Tongue (tissue), 2 donors: Measurements from ENCODE around the gene CARNS1. TPM values are rescaled to one million over a fixed set of nuclear protein-coding genes. Genes with fewer than 3 reads are reported as not detected.

Source experiments
- DNase-seq: peaks from one replicate; pipeline ENCODE4 v3.0.0-alpha.2; 2015
- total RNA-seq: library from RNA; depleted of rRNA; stranded (reverse); fragments of >200 nt; gene quantifications from one replicate; pipeline ENCODE4 v1.2.3, GENCODE V29; 2014

Gene CARNS1
- total RNA-seq, 1 donor from 2014 or later, result 39.0 TPM

DNA sequence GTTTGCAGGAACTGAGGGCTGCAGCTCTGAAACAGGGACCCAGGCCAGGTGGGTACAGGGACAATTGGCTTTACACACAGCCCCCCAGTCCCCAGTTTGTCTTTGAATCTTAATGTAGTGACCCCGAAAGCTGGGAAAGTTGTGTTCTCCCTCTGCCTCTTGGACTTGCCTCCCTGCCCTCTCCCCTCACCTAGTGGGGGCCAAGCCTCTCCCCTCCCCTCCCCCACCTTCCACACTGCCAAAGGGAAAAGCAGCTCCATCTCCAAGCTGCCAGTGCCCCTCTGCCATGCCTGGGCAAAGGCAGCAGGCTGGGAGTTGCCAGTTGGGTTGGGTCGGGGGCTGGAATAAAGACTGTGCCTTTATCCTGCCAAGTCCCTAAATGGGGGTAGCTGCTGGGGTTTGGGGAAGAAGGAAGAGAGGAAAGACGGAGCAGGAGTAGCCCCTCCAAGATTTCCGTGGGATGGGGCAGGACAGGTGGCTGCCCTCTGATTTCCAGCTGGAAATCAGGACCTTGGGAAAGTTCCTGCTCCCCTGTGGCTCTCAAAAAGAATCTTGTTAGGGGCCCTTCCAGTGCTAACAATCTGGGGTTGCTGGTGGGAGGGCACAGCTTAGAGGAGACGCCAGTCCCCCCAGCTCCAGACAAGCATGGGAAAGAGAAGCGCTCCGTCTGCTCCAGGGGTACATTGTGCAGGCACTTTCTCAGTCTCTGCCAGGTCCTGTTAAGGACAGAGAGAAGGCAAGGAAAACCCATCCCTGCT lies 39.2 kb upstream of the CARNS1 start:
- no peak for DNase-seq

DNA sequence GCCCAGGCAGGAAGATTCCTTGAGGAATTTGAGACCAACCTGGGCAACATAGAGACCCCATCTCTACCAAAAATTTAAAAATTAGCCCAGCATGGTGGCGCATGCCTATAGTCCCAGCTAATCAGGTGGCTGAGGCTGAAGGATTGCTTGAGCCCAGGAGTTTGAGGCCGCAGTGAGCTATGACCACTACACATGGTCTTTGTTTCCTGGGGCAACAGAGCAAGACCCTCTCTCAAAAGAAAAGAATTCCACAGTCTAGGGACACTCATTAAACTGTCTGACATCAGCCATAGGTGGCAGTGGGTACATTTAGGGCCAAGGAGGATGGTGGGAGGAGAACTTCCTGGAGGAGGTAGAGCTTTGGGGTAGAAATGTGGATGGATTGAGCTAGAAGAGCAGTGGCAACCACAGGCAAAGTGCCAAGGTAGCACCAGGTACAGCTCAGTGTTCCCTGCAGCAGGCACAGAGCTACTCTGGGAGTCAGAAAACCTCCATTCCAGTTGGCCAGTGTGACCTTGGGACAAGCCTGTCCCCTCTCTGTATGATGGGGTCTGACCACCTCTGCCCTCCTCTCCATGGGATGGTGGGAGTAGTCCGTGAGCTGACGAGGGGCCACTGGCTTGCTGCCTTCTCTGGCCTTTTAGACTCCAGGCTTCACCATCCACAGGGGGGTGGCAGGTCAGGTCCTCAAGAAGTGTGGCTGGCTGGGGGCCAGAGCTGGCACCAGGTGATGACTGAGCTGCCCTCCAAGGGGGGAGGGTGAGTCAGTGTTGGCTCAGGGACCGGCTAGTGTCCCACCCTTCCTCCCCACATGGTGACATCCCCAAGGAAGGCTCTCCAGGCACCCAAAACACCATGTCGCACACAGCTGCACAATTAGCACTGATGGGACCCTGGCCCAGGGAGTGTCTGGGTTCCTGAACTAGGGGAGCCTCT lies 38.3 kb upstream of the CARNS1 start:
- no peak for DNase-seq

DNA sequence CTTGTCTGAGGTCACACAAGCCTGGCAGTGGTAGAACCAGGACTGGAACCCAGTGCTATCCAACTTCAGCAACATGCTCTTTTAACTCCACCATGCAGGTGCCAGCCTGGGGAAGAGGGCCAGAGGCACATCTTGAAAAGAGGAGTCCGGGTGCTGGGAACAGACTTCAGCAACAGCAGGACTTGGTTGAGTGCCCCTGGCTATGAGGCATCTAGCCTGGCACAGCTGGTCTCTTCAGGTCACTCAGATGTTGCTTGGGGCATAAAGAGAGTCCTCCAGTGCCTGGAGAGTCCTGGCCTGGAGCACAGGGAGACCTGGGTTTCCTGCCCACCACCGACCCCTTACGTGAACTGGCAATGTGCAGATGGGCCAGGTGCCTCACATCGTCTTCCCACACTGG lies 36.9 kb upstream of the CARNS1 start:
- DNase-seq, result no peak

DNA sequence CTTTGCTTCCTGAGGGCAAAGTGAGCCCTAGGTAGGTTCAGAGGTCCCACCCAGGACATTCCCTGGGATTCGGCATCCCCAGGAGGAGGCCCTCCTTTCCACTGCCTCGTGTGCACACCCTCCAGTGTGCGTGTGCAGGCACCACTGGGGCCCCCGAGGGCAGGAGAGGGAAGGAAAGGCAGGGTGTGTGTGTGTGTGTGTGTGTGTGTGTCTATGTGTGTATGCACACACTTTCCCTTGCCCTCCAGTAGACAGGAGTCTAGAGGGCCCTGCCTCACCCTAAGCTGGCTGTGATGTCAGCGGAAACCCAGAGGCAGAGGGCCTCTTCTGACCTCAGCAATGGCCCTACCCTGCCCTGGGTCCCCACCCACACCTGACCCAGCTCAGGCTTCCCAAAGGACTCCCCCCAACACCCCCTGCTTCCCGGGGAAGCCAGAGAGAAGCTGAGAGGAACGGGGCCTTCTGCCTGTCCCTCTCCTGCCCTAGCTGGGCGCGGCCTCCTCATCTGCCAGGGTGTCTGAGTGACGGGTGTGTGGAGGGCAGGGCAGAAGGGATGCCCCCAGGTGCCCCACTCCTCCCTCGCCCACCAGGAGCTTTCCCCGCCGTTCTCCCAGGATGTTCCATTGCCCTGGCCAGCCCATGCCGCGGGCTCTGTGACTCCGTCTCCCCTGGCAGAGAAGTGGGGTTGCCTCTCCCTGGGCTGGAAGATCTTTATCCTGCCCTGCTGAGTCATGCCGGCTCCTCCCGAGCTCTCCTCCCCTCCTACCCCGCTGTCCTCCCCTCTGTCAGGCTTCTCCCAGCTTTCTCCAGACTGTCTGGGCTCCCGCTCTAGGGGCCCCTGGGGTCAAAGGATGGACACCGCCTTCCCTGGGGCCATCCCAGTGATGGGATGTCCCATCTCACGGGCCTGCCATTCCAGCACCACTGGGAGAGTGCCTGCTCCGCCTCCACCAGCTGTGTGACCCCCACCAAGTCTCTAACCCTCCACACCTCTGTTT lies 36.1 kb upstream of the CARNS1 start:
- DNase-seq, result no peak

DNA sequence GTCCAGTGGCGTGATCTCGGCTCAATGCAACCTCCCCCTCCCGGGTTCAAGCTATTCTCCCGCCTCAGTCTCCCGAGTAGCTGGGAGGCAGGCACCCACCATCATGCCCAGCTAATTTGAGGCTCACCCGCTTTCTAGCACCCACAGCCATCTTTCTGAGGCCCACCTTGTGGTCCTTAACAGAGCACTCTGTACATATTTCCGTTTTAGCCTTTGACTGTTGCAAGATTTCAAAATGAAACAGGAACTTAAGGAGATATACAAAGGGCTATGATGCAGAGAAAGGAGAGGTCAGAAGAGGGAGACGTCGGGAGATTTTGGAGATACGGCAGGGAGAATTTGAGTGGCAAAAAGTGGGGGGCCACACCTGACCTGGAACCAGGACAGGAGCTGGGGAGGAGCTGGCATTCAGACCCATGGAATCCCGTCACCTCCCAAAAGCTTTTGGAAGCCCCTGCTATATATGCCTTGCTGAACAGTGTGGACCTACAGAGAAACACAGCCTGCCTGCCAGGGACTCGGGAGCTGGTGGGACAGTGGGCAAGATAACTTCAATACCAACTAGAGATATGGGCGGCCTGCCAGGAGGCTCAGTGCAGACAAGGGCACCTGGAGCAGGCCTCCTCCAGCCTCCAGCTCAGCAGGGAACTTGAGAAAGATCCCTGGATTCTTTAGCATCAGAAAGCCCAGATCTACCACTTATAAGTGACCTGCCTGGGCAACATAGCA lies 34.1 kb upstream of the CARNS1 start:
- DNase-seq, result no peak

DNA sequence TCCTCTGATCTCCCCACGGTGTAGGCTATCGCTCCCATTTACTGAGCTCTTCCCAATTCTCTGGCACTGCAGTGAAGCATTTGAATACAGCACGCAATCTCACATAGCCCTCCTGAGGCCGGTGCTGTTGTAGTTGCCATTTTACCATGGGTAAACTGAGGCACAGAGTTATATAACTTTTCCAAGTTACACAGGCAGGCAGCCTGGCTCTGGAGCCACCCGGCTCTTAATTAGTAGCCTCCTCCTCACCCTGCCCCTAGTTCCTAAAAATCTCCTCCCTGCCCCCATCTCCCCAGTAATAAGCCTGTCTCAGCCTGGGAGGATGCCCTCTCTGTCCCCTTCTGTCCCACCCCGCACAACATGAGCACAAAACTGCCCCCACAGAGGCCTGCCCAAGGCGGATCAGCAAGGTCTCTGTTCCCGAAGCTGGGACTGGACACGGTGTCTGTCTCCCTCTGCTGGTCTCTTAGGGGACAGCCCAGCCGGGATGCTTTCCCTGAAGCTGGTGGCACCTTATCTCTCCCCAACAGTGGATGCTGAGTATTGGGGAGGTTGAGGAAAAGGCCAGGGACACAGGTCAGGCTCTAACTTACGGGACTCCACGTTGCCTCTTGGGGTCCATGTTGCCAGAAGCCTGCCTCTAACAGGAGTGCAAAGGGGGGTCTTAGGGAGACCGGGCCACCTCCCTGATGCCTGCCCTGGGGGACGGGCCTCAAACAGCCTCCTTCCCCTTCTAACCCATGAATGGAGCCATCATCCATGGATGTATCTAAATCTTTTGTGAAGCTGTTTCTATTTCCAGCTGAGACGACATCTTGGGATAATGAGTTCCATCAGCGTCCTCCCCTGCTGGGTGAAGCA lies 33.0 kb upstream of the CARNS1 start:
- DNase-seq, result peak; percentile 89

DNA sequence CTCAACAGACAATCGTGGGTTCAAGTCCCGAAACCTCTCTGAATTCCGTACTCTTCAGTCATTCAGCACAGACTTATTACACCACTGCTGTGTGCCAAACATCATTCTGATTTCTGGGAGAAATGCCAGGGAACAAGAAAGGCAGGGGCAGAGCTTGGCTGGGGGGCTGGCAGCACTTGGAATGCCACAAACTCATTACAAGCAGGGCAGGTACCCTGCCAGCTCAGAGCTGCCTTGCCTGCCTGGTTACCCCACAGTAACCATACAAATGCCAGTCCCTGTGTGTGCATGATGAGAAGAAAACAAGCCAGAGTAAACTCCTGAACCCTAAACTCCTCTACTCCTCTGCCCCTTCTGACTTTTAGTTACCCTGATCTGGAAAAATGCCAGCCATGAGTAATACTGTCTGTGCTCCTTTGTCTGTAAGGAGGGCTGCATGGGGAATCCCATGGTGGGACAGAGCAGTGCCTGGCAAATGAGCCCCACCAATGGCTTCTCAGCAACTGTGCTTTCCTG lies 30.6 kb upstream of the CARNS1 start:
- no peak for DNase-seq

DNA sequence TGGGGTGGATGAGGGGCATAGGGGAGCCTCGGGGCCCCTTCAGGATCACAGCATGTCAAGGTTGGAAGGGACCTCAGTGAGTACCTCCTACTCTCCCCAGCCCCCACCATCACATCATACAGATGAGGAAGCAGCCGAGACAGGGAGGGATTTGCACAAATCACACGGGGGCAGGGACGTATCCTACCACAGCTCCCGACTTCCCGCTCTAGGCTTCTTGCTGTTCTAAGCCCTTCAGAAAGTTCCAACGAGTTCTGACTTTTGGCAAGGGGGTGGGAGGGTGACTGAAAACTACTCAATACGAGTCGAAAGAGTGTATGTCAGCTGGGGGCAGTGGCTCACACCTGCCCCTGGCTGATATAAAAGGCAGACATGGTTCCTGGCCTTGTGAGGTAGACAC lies 28.4 kb upstream of the CARNS1 start:
- no peak for DNase-seq

DNA sequence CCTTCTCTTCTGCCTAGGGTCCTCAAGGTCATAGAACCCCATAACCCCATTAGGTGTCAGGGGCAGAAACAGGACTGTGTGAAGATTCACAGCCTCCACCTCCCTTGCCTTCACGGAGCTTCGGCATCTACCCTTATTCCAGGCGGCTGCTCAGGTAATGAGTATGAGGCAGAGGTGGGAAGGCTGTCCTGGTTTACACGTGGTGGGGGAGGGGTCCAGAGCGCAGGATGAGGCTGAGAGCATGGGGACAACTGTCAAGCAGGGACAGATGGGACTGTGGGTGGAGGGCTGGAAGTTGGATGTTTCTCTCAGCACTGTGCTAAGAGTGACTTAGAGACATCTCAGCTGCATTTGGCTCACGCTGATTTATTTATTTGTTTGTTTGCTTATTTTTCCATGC lies 28.0 kb upstream of the CARNS1 start:
- DNase-seq, result no peak

DNA sequence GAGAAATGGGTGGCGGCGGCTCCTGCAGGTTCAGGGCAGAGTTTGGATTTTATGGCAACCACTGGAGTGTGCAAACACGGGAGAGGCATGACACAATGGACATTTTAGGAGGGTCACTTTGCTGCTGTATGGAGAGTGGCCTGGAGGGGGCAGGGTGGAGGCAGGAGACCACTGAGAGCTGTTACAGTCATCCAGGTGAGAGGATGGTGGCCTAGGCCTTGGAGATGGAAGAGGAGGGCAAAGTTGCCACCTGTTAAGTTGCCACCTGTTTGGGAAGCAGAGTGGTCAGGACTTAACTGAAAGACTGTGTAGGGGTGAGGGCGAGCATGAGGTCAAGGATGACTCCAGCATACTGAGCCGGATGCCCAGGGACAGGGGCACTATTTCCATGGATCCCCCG lies 26.0 kb upstream of the CARNS1 start:
- no peak for DNase-seq

DNA sequence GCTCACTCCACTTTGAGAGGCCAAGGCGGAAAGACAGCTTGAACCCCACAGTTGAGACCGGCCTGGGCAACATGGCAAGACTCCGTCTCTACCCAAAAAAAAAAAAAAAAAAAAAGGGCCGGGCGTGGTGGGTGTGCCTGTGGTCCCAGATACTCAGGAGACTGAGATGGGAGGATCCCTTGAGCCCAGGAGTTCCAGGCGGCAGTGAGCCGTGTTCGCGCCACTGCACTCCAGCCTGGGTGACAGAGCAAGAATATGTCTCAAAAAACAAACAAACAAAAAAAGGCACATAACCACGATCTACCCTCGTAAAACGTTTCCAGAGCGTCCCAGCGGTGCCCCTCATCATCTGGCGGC lies 24.6 kb upstream of the CARNS1 start:
- no peak for DNase-seq

DNA sequence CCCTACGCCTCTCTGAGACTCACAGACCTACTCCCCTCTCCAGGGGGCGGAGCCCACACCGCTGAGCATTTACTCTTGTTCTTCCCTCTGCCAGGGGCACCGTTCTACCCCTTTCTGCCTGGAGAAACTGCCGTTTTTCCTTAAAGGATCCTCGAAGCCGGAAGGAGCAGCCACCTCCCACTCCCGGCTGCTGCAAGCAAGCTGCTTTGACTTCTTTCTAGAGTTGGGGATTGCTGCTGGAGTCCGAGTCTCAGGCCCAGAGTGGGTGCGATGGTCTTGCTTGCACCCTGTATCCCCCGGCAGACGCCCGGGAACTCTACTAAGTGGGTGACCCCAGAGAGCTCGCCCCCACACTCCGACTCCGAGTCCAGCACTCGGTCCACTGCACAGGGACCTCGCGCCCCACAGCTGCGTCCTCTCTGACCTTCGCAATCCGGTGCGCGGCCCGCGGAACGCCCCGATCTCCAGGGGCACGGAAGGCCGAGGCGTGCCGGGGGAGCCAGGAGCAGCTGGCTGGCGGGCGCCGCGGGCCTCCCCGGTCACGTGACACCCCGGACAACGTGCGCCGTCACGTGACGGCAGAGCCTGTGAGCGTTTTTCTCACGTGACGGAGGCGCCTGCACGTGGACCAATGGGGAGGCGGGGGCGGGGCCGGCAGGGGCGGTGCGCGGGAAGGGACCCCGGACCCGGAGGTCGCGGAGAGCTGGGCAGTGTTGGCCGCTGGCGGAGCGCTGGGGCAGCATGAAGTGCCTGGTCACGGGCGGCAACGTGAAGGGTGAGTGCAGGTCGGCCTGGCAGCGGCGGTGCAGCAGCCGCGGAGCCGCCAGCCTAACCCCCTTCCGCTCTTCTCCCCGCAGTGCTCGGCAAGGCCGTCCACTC lies 23.9 kb upstream of the CARNS1 start, which contains the start of gene RAD9A:
Gene RAD9A (plus strand): TSS at position 683 of the 879 bp plus-strand sequence. CDS start 59 bp downstream, at position 742.
- peak; percentile 98 for DNase-seq

DNA sequence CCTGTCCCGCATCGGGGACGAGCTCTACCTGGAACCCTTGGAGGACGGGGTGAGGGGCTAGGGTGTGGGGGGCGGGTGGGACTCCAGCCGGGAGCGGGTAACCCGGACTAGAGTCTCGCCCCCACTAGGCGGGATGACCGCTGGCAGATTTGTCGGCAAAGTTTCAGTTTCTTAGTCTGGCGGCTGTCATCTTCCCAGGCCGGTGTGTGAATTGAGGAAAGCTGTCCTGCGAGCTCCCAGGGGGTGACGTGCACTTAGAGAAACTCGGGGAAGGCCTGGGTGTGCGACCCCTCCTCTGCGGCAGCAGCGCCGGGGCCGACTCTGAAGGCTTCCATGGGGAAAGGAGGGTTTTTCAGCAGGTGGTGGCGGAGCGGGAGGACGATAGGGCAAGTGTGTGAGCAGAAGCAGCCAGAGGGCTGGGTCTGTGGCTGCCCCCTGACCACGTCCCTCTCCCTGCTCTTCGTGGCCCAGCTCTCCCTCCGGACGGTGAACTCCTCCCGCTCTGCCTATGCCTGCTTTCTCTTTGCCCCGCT lies 23.2 kb upstream of the CARNS1 start:
- no peak for DNase-seq

DNA sequence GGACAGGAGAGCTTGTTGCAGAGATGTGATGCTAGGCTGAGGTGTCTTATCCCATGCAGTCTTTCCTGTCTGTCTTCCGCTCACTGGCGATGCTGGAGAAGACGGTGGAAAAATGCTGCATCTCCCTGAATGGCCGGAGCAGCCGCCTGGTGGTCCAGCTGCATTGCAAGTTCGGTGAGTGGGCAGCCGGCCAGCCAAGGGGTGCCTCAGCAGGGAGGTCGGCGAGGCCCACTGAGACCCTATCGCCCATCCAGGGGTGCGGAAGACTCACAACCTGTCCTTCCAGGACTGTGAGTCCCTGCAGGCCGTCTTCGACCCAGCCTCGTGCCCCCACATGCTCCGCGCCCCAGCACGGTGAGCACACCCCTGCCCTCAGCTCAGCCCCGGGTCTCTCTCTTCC lies 22.0 kb upstream of the CARNS1 start:
- no peak for DNase-seq

DNA sequence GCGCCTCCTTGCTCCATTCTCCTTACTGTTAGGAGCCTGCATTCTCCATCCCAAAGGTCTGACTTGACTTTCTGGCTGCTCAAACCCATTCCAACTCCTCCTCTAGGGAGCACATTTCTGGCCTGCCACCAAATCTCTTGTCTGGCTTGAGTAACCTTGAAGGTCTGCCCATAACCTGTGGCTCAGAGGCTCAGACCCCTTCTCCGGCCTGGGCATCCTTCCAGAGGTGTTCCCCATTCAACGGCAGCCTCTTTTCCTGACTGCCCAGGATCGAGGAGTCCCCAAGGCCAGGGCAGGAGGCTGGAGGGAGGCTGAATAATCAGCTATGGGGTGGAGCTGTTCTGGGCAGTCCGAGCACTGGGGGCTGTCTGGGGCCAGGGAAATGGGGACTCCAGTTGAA lies 21.5 kb upstream of the CARNS1 start:
- DNase-seq, result no peak

DNA sequence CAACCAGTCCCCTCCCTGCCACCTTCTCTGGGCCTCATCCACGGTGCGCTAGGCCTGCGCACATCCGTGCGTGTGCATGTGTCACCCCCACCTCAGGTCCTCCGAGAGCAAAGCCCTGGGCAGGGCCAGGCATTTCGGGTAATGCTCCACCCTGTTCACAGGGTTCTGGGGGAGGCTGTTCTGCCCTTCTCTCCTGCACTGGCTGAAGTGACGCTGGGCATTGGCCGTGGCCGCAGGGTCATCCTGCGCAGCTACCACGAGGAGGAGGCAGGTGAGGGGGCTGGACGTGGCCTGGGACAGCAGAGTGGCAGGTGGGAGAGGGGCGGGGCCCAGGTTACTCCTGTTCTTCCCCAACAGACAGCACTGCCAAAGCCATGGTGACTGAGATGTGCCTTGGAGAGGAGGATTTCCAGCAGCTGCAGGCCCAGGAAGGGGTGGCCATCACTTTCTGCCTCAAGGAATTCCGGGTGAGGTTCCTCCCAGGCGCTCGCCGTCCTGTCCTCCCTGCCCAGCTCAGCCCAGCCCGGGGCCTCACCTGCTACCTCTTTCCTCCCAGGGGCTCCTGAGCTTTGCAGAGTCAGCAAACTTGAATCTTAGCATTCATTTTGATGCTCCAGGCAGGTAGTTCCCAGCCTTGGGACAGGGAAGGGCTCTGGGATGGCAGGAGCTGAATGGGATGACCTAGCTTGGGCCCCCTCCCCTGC lies 19.8 kb upstream of the CARNS1 start:
- DNase-seq, result no peak

DNA sequence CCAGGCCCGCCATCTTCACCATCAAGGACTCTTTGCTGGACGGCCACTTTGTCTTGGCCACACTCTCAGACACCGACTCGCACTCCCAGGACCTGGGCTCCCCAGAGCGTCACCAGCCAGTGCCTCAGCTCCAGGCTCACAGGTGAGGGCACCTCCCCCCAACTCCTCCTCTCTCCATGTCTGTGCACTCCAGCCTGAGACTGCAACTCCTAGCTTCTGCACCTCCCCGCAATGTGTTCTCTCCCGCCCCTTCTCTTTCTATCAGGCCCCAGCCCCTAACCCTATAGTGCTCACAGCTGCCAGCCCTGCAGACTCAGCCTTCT lies 19.3 kb upstream of the CARNS1 start:
- DNase-seq, result no peak

DNA sequence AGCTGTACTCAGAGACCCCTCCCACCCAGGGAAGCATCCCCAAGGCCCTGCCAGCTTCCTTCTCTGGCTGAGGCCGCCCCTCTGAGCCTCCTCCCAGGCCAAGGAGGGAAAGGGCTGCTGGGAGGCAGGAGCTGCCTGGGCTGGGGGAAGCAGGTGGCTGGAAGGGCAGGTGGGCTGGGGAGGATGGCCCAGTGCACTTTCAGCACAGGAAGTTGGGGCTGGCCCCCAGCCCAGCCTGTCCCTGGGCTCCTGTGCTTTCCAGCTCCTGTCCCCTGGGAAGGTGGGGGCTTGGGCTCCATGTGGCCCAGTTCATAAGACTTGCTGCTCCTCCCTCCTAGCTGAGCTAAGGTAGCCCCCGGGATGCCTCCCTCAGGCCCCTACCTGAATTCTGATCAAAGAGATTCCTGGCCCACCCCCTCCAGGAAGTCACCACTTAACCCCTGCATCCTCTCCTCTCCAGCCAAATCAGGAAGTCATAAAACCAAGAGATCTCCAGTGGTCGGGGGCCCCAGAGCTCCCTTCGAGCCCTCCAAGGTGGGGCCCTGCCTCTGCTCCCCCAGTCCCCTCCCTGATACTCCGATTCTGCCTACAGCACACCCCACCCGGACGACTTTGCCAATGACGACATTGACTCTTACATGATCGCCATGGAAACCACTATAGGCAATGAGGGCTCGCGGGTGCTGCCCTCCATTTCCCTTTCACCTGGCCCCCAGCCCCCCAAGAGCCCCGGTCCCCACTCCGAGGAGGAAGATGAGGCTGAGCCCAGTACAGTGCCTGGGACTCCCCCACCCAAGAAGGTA lies 18.7 kb upstream of the CARNS1 start:
- DNase-seq, result no peak
